ENCODE measurements around the gene KRI1. TPM values are rescaled to one million over a fixed set of nuclear protein-coding genes. Genes with fewer than 3 reads are reported as not detected.

KRI1 gene
- total RNA-seq, 1 experiment from 2014 or later: 57.4 TPM

- Histone ChIP-seq H2AFZ (ENCODE audit: low read length) (no peak overlapping the region), H3K56ac (ENCODE audit: insufficient read length, low read depth, low read length) (no peak overlapping the region), H2BK120ac (ENCODE audit: low read depth, low read length, poor library complexity, severe bottlenecking) (no peak overlapping the region), H3K4me2 (ENCODE audit: insufficient read depth, insufficient read length, low read length) (peak overlapping the region; percentile 91), H3K23me2 (ENCODE audit: insufficient read length, low read depth, low read length, poor library complexity, severe bottlenecking) (peaks cover 11% of the 10 kb centered on the region), H2BK12ac (ENCODE audit: insufficient read length, low read depth, low read length) (no peak overlapping the region), H4K20me1 (ENCODE audit: control insufficient read depth, insufficient read depth, insufficient read length) (no peaks in the 10 kb centered on the region), H3K9ac (ENCODE audit: extremely low read depth, insufficient read length, low read length) (peak overlapping the region; percentile 63), H2BK5ac (ENCODE audit: insufficient read length, low read length) (no peak overlapping the region), H3K4me1 (ENCODE audit: insufficient read depth, low read length) (no peaks in the 10 kb centered on the region), H4K8ac (replicated peaks; ENCODE audit: insufficient read length, low read depth, low read length) (no peak overlapping the region), H2BK15ac (ENCODE audit: low read depth, low read length) (no peak overlapping the region), H4K5ac (ENCODE audit: insufficient read length, low read depth, low read length) (no peak overlapping the region), H3K14ac (ENCODE audit: insufficient read depth, low read length) (peak overlapping the region; percentile 31; the same call in 1 of the 2 replicates), H4K91ac (ENCODE audit: insufficient read length, low read depth, low read length) (no peak overlapping the region), H3K79me2 (ENCODE audit: insufficient read depth, low read length) (no peaks in the 10 kb centered on the region; the same call in 1 of the 2 replicates), H3K18ac (ENCODE audit: insufficient read length, low read depth, low read length) (no peak overlapping the region), H3K4ac (ENCODE audit: low read depth, low read length) (no peak overlapping the region), H2AK5ac (ENCODE audit: insufficient read length, low read length) (no peak overlapping the region), H3K27ac (ENCODE audit: insufficient read length, low read depth, low read length) (no peak overlapping the region), H3K27me3 (ENCODE audit: insufficient read depth, low read length) (no peaks in the 10 kb centered on the region), H3K79me1 (ENCODE audit: insufficient read depth, low read depth, low read length, poor library complexity, severe bottlenecking) (no peaks in the 10 kb centered on the region), H3K23ac (ENCODE audit: insufficient read length, low read depth, low read length) (no peak overlapping the region), H3K9me3 (ENCODE audit: control insufficient read depth, low read depth, low read length) (no peaks in the 10 kb centered on the region), H3T11ph (ENCODE audit: low read length) (no peak overlapping the region), H2BK20ac (ENCODE audit: low read depth, low read length, poor library complexity, severe bottlenecking) (no peak overlapping the region)
- no CpG with 5 or more reads among the region's 19 CpGs for WGBS (ENCODE audit: extremely low coverage, insufficient read length, low lambda C conversion rate)
- peaks cover 7% of the 10 kb centered on the region for H3K27me3 Mint-ChIP-seq (ENCODE audit: low read depth)
- H3K4me1 Mint-ChIP-seq: peaks cover 16 to 18% of the 10 kb centered on the region in 2 experiments
- no peaks in the 10 kb centered on the region for H3K9me3 Mint-ChIP-seq
- TF ChIP-seq CTCF (conservative IDR thresholded peaks at IDR 0.05): no peak
- no peaks in the 10 kb centered on the region; a peak in 1 of 7 replicates for H3K36me3 Mint-ChIP-seq (ENCODE audit: insufficient read depth in 1 of 3, low read depth in 3 of 3)
- DNase-seq: peak; percentile 43
- peak overlapping the region; percentile 77 to 90 for H3K4me3 Mint-ChIP-seq
- H3K27ac Mint-ChIP-seq: peak overlapping the region in 2 of 3 experiments; percentile 53 to 74; a peak in 3 of 7 replicates
Measured at GRCh38 chr19:10603084-10603872, 37.5 kb upstream of the KRI1 start.
